NT2/D1 (cell line): ENCODE data around the gene FMNL2.

Experiments used
- DNase-seq: peaks from one replicate; pipeline ENCODE4 v3.0.0-alpha.2; 2011; ENCODE audit warnings: low read depth, low spot score
- H3K27me3 ChIP-seq: 2 replicates; pipeline ENCODE4 v1.6.0; 2011; ENCODE audit warnings: mild to moderate bottlenecking; ENCODE audit not compliant: insufficient read length, insufficient read depth
- H3K36me3 ChIP-seq: 2 replicates; pipeline ENCODE4 v1.6.1; 2011; ENCODE audit warnings: mild to moderate bottlenecking, low read length, mixed read lengths; ENCODE audit not compliant: insufficient read depth, insufficient read length
- H3K4me1 ChIP-seq: 2 replicates; pipeline ENCODE4 v1.5.1; 2011; ENCODE audit not compliant: insufficient read depth, insufficient read length
- H3K4me3 ChIP-seq: 2 replicates; pipeline ENCODE4 v1.5.1; 2011; ENCODE audit warnings: low read depth; ENCODE audit not compliant: insufficient read length
- H3K9ac ChIP-seq: 2 replicates; pipeline ENCODE4 v1.6.0; 2011; ENCODE audit warnings: low read depth; ENCODE audit not compliant: insufficient read length
- H3K9me3 ChIP-seq: 2 replicates; pipeline ENCODE4 v1.5.1; 2011; ENCODE audit warnings: mild to moderate bottlenecking, low read length; ENCODE audit not compliant: insufficient read depth
- SUZ12 ChIP-seq: IDR thresholded peaks from 2 replicates; pipeline ENCODE4 v1.6.1; 2011; ENCODE audit not compliant: insufficient read length, insufficient read depth; ENCODE audit errors: extremely low read depth
- YY1 ChIP-seq: IDR thresholded peaks from 2 replicates; pipeline ENCODE4 v1.6.1; 2011; ENCODE audit not compliant: insufficient read length, insufficient read depth
- ZNF274 ChIP-seq: IDR thresholded peaks from 2 replicates; pipeline ENCODE4 v1.6.1; 2011; ENCODE audit warnings: mild to moderate bottlenecking, low read depth, low read length

Gene FMNL2

GRCh38 chr2:152607793-152608300 is 272.9 kb downstream of the FMNL2 start:
- peaks cover 9% of the 10 kb centered on the region for H3K36me3 ChIP-seq
- no peak for TF ChIP-seq YY1
- H3K9me3 ChIP-seq = no peaks in the 10 kb centered on the region
- H3K27me3 ChIP-seq = no peaks in the 10 kb centered on the region
- no peak overlapping the region for H3K9ac ChIP-seq
- H3K4me3 ChIP-seq = no peak overlapping the region
- no peak for DNase-seq
- H3K4me1 ChIP-seq = no peaks in the 10 kb centered on the region

GRCh38 chr2:152609154-152609553 is 274.2 kb downstream of the FMNL2 start:
- no peak for DNase-seq
- TF ChIP-seq ZNF274 (no peak), YY1 (no peak), SUZ12 (no peak)
- H3K36me3 ChIP-seq = peaks cover 9% of the 10 kb centered on the region
- H3K27me3 ChIP-seq = no peaks in the 10 kb centered on the region
- H3K4me1 ChIP-seq = no peaks in the 10 kb centered on the region
- H3K4me3 ChIP-seq = no peak overlapping the region
- no peaks in the 10 kb centered on the region for H3K9me3 ChIP-seq
- H3K9ac ChIP-seq = no peak overlapping the region

GRCh38 chr2:152609699-152610098 is 274.7 kb downstream of the FMNL2 start:
- peaks cover 9% of the 10 kb centered on the region for H3K36me3 ChIP-seq
- no peak overlapping the region for H3K4me3 ChIP-seq
- no peaks in the 10 kb centered on the region for H3K27me3 ChIP-seq
- no peak for TF ChIP-seq YY1
- TF ChIP-seq ZNF274 = no peak
- TF ChIP-seq SUZ12 = no peak
- no peak for DNase-seq
- H3K9me3 ChIP-seq = no peaks in the 10 kb centered on the region
- H3K9ac ChIP-seq = no peak overlapping the region
- no peaks in the 10 kb centered on the region for H3K4me1 ChIP-seq

GRCh38 chr2:152611458-152612231 is 276.7 kb downstream of the FMNL2 start:
- H3K9me3 ChIP-seq = no peaks in the 10 kb centered on the region
- H3K4me1 ChIP-seq = no peaks in the 10 kb centered on the region
- H3K4me3 ChIP-seq = no peak overlapping the region
- no peaks in the 10 kb centered on the region for H3K27me3 ChIP-seq
- H3K36me3 ChIP-seq = peaks cover 19% of the 10 kb centered on the region
- no peak overlapping the region for H3K9ac ChIP-seq
- no peak for DNase-seq
- TF ChIP-seq SUZ12 = no peak
- no peak for TF ChIP-seq YY1
- TF ChIP-seq ZNF274 = no peak

- H3K36me3 ChIP-seq = peaks cover 28% of the 10 kb centered on the region
- TF ChIP-seq YY1 = no peak
- no peak overlapping the region for H3K9ac ChIP-seq
- DNase-seq = no peak
- no peaks in the 10 kb centered on the region for H3K4me1 ChIP-seq
- H3K4me3 ChIP-seq = no peak overlapping the region
- H3K9me3 ChIP-seq = no peaks in the 10 kb centered on the region
- H3K27me3 ChIP-seq = no peaks in the 10 kb centered on the region
Measured at GRCh38 chr2:152613235-152613634, 278.3 kb downstream of the FMNL2 start.

- Histone ChIP-seq H3K9me3 (no peaks in the 10 kb centered on the region), H3K27me3 (no peaks in the 10 kb centered on the region), H3K36me3 (peaks cover 44% of the 10 kb centered on the region), H3K4me3 (no peak overlapping the region), H3K9ac (no peak overlapping the region), H3K4me1 (no peaks in the 10 kb centered on the region)
- DNase-seq = no peak
- TF ChIP-seq SUZ12 = no peak
- no peak for TF ChIP-seq ZNF274
- no peak for TF ChIP-seq YY1
Measured at GRCh38 chr2:152615177-152615576, 280.2 kb downstream of the FMNL2 start.

- DNase-seq = no peak
- Histone ChIP-seq H3K4me1 (no peaks in the 10 kb centered on the region), H3K9me3 (no peaks in the 10 kb centered on the region), H3K36me3 (peaks cover 64% of the 10 kb centered on the region), H3K27me3 (no peaks in the 10 kb centered on the region), H3K4me3 (no peak overlapping the region), H3K9ac (no peak overlapping the region)
- TF ChIP-seq SUZ12 (no peak), YY1 (no peak), ZNF274 (no peak)
Measured at GRCh38 chr2:152617456-152618192, 282.6 kb downstream of the FMNL2 start.
